HEK293 (cell line): ENCODE data around the gene HLA-DQA1.

Experiments
- CTCF ChIA-PET: fragments of 350-600 bp; formaldehyde crosslinking; extraction: SDS; loops from one replicate; lab custom pipeline; 2021; ENCODE audit warnings: antibody characterized with exemption; lab: Yijun Ruan, JAX
- POLR2A ChIA-PET: fragments of 300-600 bp; formaldehyde crosslinking; extraction: SDS; loops from one replicate; lab custom pipeline; 2020; ENCODE audit warnings: antibody characterized with exemption, inconsistent platforms; lab: Yijun Ruan, JAX
- H3K27ac ChIP-seq: fragments of 200-500 bp; sonication (Bioruptor generic); 2 replicates; pipeline ENCODE4 v1.5.1; 2014; ENCODE audit warnings: low read depth, low read length, control low read depth, inconsistent platforms; ENCODE audit errors: extremely low read depth
- H3K36me3 ChIP-seq, 2 experiments: fragments of 200-500 bp in 1 of 2; sonication (Bioruptor generic) in 1 of 2; 1 replicate in 1 of 2; 2 replicates in 1 of 2; pipeline ENCODE4 v1.5.1; 2014 to 2017; ENCODE audit warnings: inconsistent platforms in 2 of 2, low read length in 2 of 2; ENCODE audit not compliant: control insufficient read depth in 2 of 2, insufficient read depth in 1 of 2
- H3K4me1 ChIP-seq: fragments of 200-500 bp; sonication (Bioruptor generic); 2 replicates; pipeline ENCODE4 v1.5.1; 2014; ENCODE audit warnings: mild to moderate bottlenecking, low read length, inconsistent platforms; ENCODE audit not compliant: control insufficient read depth, insufficient read depth
- H3K4me3 ChIP-seq: 2 replicates; pipeline ENCODE4 v1.5.1; 2011; ENCODE audit warnings: low read depth, mild to moderate bottlenecking, control low read depth, low read length, moderate library complexity
- H3K9me3 ChIP-seq: fragments of 200-500 bp; sonication (Bioruptor generic); 2 replicates; pipeline ENCODE4 v1.5.1; 2014; ENCODE audit warnings: low read depth, low read length, inconsistent platforms; ENCODE audit not compliant: control insufficient read depth, insufficient read depth
- ATF2 ChIP-seq: fragments of 450-650 bp; formaldehyde crosslinking; IDR thresholded peaks from 2 replicates; pipeline ENCODE4 v1.5.1; 2016; ENCODE audit warnings: missing biosample characterization, missing genetic modification characterization, low read depth
- GLI4 ChIP-seq: fragments of 450-650 bp; formaldehyde crosslinking; IDR thresholded peaks from 2 replicates; pipeline ENCODE4 v1.5.1; 2016; ENCODE audit warnings: missing biosample characterization, missing genetic modification characterization
- GLIS2 ChIP-seq: fragments of 450-650 bp; formaldehyde crosslinking; IDR thresholded peaks from 2 replicates; pipeline ENCODE4 v1.5.1; 2016; ENCODE audit warnings: missing biosample characterization, missing genetic modification characterization
- KLF9 ChIP-seq: fragments of 450-650 bp; formaldehyde crosslinking; IDR thresholded peaks from 2 replicates; pipeline ENCODE4 v1.5.1; 2016; ENCODE audit warnings: missing biosample characterization, missing genetic modification characterization, low read depth
- PRDM10 ChIP-seq: fragments of 450-650 bp; formaldehyde crosslinking; IDR thresholded peaks from 2 replicates; pipeline ENCODE4 v1.5.1; 2016; ENCODE audit warnings: missing biosample characterization, missing genetic modification characterization
- SETDB1 ChIP-seq: IDR thresholded peaks from one replicate; pipeline ENCODE4 v1.6.1; 2017; ENCODE audit warnings: mild to moderate bottlenecking, low read length, moderate library complexity, mixed read lengths; ENCODE audit not compliant: insufficient read length
- SP7 ChIP-seq: fragments of 450-650 bp; formaldehyde crosslinking; IDR thresholded peaks from 2 replicates; pipeline ENCODE4 v1.5.1; 2016; ENCODE audit warnings: missing biosample characterization, missing genetic modification characterization
- ZNF175 ChIP-seq: fragments of 450-650 bp; formaldehyde crosslinking; IDR thresholded peaks from 2 replicates; pipeline ENCODE4 v1.5.1; 2016; ENCODE audit warnings: missing biosample characterization, missing genetic modification characterization
- ZNF223 ChIP-seq: fragments of 450-650 bp; formaldehyde crosslinking; IDR thresholded peaks from 2 replicates; pipeline ENCODE4 v1.5.1; 2016; ENCODE audit warnings: missing biosample characterization, missing genetic modification characterization
- ZNF404 ChIP-seq: fragments of 450-650 bp; formaldehyde crosslinking; IDR thresholded peaks from 2 replicates; pipeline ENCODE4 v1.5.1; 2017; ENCODE audit warnings: missing biosample characterization, missing genetic modification characterization
- ZNF513 ChIP-seq: fragments of 450-650 bp; IDR thresholded peaks from 2 replicates; pipeline ENCODE4 v1.5.1; 2018; ENCODE audit warnings: missing biosample characterization, missing genetic modification characterization
- ZNF518A ChIP-seq: fragments of 450-650 bp; formaldehyde crosslinking; conservative IDR thresholded peaks from 2 replicates; pipeline ENCODE4 v1.5.1; 2016; ENCODE audit warnings: low read depth, missing biosample characterization, missing genetic modification characterization
- ZNF629 ChIP-seq: fragments of 450-650 bp; formaldehyde crosslinking; IDR thresholded peaks from 2 replicates; pipeline ENCODE4 v1.5.1; 2017; ENCODE audit warnings: missing biosample characterization, missing genetic modification characterization
- ZNF645 ChIP-seq: fragments of 450-650 bp; formaldehyde crosslinking; IDR thresholded peaks from 2 replicates; pipeline ENCODE4; 2016; ENCODE audit warnings: missing biosample characterization, missing genetic modification characterization
- ZNF654 ChIP-seq: fragments of 450-650 bp; formaldehyde crosslinking; IDR thresholded peaks from 2 replicates; pipeline ENCODE4 v1.5.1; 2016; ENCODE audit warnings: low read depth, missing biosample characterization, missing genetic modification characterization
- ZNF664 ChIP-seq: fragments of 450-650 bp; formaldehyde crosslinking; IDR thresholded peaks from 2 replicates; pipeline ENCODE4 v1.5.1; 2016; ENCODE audit warnings: missing biosample characterization, missing genetic modification characterization
- ZNF792 ChIP-seq: fragments of 450-650 bp; formaldehyde crosslinking; IDR thresholded peaks from 2 replicates; pipeline ENCODE4 v1.5.1; 2016; ENCODE audit warnings: missing biosample characterization, missing genetic modification characterization
- ZSCAN16 ChIP-seq: fragments of 450-650 bp; formaldehyde crosslinking; IDR thresholded peaks from 2 replicates; pipeline ENCODE4 v1.5.1; 2016; ENCODE audit warnings: missing biosample characterization, missing genetic modification characterization
- ZSCAN5A ChIP-seq: fragments of 450-650 bp; formaldehyde crosslinking; IDR thresholded peaks from 2 replicates; pipeline ENCODE4 v1.5.1; 2016; ENCODE audit warnings: missing biosample characterization, missing genetic modification characterization
- TF ChIP-seq, protein P1 (sequence below): sonication (generic); formaldehyde crosslinking; IDR thresholded peaks from 2 replicates; pipeline ENCODE4 v1.8.1; 2022; ENCODE audit warnings: mild to moderate bottlenecking, moderate library complexity, missing genetic modification reagents

Gene HLA-DQA1

GRCh38 chr6:32689531-32690501 lies 52.6 kb downstream of the HLA-DQA1 start (continued):
- no peak for TF ChIP-seq ZNF518A (tag by site-specific recombination)
- no peak for TF ChIP-seq GLIS2
- no peak for TF ChIP-seq KLF9
- TF ChIP-seq ZNF645: no peak
- TF ChIP-seq ATF2 (tag by site-specific recombination): no peak
- no peak for TF ChIP-seq GLI4
- no peak for TF ChIP-seq SP7
- no peak for TF ChIP-seq ZSCAN16 (tag by site-specific recombination)
- TF ChIP-seq, protein P1, sequence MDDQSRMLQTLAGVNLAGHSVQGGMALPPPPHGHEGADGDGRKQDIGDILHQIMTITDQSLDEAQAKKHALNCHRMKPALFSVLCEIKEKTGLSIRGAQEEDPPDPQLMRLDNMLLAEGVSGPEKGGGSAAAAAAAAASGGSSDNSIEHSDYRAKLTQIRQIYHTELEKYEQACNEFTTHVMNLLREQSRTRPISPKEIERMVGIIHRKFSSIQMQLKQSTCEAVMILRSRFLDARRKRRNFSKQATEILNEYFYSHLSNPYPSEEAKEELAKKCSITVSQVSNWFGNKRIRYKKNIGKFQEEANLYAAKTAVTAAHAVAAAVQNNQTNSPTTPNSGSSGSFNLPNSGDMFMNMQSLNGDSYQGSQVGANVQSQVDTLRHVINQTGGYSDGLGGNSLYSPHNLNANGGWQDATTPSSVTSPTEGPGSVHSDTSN (CRISPR knock-in tag): no peak
- TF ChIP-seq ZNF792 (tag by site-specific recombination): no peak

DNA sequence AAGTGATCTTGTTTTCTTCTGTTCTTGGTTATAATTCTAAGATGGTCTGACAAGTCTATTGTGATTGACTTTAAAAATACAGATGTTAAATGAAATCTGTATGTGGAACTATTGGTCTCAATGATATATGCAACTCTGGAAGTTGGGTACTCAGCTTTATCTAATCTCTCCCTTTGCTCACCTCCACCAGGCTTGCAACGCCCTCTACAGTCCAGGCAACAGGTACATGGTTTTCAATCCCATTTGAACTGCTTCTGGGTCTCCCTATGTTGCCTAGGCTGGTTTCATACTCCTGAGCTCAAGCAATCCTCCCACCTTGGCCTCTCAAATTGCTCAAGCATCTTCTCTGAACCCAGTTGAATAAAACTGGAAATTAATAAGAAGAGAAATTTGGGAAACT lies 54.8 kb downstream of the HLA-DQA1 start:
- no peak overlapping the region for H3K27ac ChIP-seq
- ChIA-PET POLR2A (interaction anchor here (1.2 kb wide), 1 partner anchor 70 kb away, joined by 5 read pairs; no protein-coding TSS in a partner anchor), CTCF (interaction anchor here (0.6 to 7.9 kb wide), 64 partner anchors 9 to 447 kb away, joined by 3 to 97 read pairs (median 4); partner anchors contain the start of genes HLA-DQA1 and HLA-DRA)
- no peak overlapping the region for H3K4me3 ChIP-seq
- H3K9me3 ChIP-seq: no peaks in the 10 kb centered on the region
- no peaks in the 10 kb centered on the region for H3K4me1 ChIP-seq
- H3K36me3 ChIP-seq: no peaks in the 10 kb centered on the region
- TF ChIP-seq ZNF792 (tag by site-specific recombination): no peak
- TF ChIP-seq PRDM10: no peak
- TF ChIP-seq ZNF223: no peak
- no peak for TF ChIP-seq SETDB1
- TF ChIP-seq ZNF513 (tag by site-specific recombination): no peak
- TF ChIP-seq ZNF654 (tag by site-specific recombination): peak; percentile 92
- no peak for TF ChIP-seq ZNF664 (tag by site-specific recombination)
- no peak for TF ChIP-seq ZSCAN5A (tag by site-specific recombination)
- no peak for TF ChIP-seq ZNF175 (tag by site-specific recombination)
- TF ChIP-seq ZNF629 (tag by site-specific recombination): no peak
- TF ChIP-seq ZNF404: no peak
